GM12875 (cell line): ENCODE measurements around the gene TFDP2.

ENCODE experiments used
- H3K4me3 ChIP-seq: one replicate; pipeline ENCODE4 v1.5.1; 2011; ENCODE audit warnings: low read depth, low read length, control low read depth
- CTCF ChIP-seq: IDR thresholded peaks from 2 replicates; pipeline ENCODE4 v1.5.1; 2011; ENCODE audit warnings: low read depth, mild to moderate bottlenecking, control low read depth, inconsistent platforms, low read length, moderate library complexity, borderline replicate concordance; ENCODE audit not compliant: insufficient read depth

The TFDP2 gene

GRCh38 chr3:141950572-141951493 is 198.5 kb downstream of the TFDP2 start:
- TF ChIP-seq CTCF = no peak
- no peak overlapping the region for H3K4me3 ChIP-seq

GRCh38 chr3:141949972-141950371 is 199.4 kb downstream of the TFDP2 start:
- H3K4me3 ChIP-seq = no peak overlapping the region
- no peak for TF ChIP-seq CTCF

GRCh38 chr3:141949399-141949798 is 199.9 kb downstream of the TFDP2 start:
- no peak for TF ChIP-seq CTCF
- no peak overlapping the region for H3K4me3 ChIP-seq

- no peak for TF ChIP-seq CTCF
Measured at GRCh38 chr3:141945726-141946485, 203.4 kb downstream of the TFDP2 start.

GRCh38 chr3:141942006-141942405 is 207.3 kb downstream of the TFDP2 start:
- no peak for TF ChIP-seq CTCF
- H3K4me3 ChIP-seq = no peak overlapping the region

More at GRCh38 chr3:141945726-141946485, 203.4 kb downstream of the TFDP2 start:
- H3K4me3 ChIP-seq = no peak overlapping the region

- TF ChIP-seq CTCF = no peak
- no peak overlapping the region for H3K4me3 ChIP-seq
Measured at GRCh38 chr3:141941093-141941492, 208.3 kb downstream of the TFDP2 start.
